G401.6 (cell line): ENCODE measurements around the gene THAP6.
"Not testable (repeated sequence)": the region's sequence is repeated elsewhere in the genome, so short reads cannot be mapped to it uniquely, and the experiment has no call there.

Source experiments
- FAIRE-seq: peaks from 2 replicates; lab custom pipeline; 2012; peaks lifted over from hg19 to GRCh38; lab: Jason Lieb, UNC

Gene THAP6

GRCh38 chr4:75525910-75526309, 11.6 kb downstream of the THAP6 start:
- no peak for FAIRE-seq

- FAIRE-seq = no peak
Observed at GRCh38 chr4:75527482-75527881, 13.2 kb downstream of the THAP6 start.

GRCh38 chr4:75530556-75531322, 16.5 kb downstream of the THAP6 start:
- no peak for FAIRE-seq

GRCh38 chr4:75531536-75532143, 17.4 kb downstream of the THAP6 start:
- not testable (repeated sequence) for FAIRE-seq

GRCh38 chr4:75533339-75533887, 19.1 kb downstream of the THAP6 start:
- FAIRE-seq = not testable (repeated sequence)

GRCh38 chr4:75533926-75534325, 19.7 kb downstream of the THAP6 start:
- FAIRE-seq = not testable (repeated sequence)

GRCh38 chr4:75537308-75537707, 23.0 kb downstream of the THAP6 start:
- not testable (repeated sequence) for FAIRE-seq

- no peak for FAIRE-seq
Observed at GRCh38 chr4:75542824-75543223, 28.6 kb downstream of the THAP6 start.

- FAIRE-seq = not testable (repeated sequence)
Observed at GRCh38 chr4:75544220-75544619, 29.9 kb downstream of the THAP6 start.

- no peak for FAIRE-seq
Observed at GRCh38 chr4:75544870-75545269, 30.6 kb downstream of the THAP6 start.

- no peak for FAIRE-seq
Observed at GRCh38 chr4:75545526-75545925, 31.3 kb downstream of the THAP6 start.

GRCh38 chr4:75547647-75548387, 33.5 kb downstream of the THAP6 start:
- no peak for FAIRE-seq

- no peak for FAIRE-seq
Observed at GRCh38 chr4:75549019-75549418, 34.7 kb downstream of the THAP6 start.

- no peak for FAIRE-seq
Observed at GRCh38 chr4:75552452-75552851, 38.2 kb downstream of the THAP6 start.

GRCh38 chr4:75555294-75556164, 41.3 kb downstream of the THAP6 start, which contains the start of gene ODAPH:
ODAPH (plus strand) TSS chr4:75556066; CDS start chr4:75556083, 17 bp downstream.
- no peak for FAIRE-seq

GRCh38 chr4:75557696-75558095, 43.4 kb downstream of the THAP6 start:
- FAIRE-seq = no peak

GRCh38 chr4:75561789-75562188, 47.5 kb downstream of the THAP6 start:
- FAIRE-seq = no peak

GRCh38 chr4:75564023-75564422, 49.8 kb downstream of the THAP6 start:
- FAIRE-seq = no peak

GRCh38 chr4:75565481-75565880, 51.2 kb downstream of the THAP6 start:
- no peak for FAIRE-seq

GRCh38 chr4:75566911-75567310, 52.6 kb downstream of the THAP6 start:
- no peak for FAIRE-seq

- no peak for FAIRE-seq
Observed at GRCh38 chr4:75567725-75568124, 53.5 kb downstream of the THAP6 start.
